ENCODE results near the gene ELP4. TPM values are rescaled to one million over a fixed set of nuclear protein-coding genes. Genes with fewer than 3 reads are reported as not detected.

The ELP4 gene
- total RNA-seq, 1 experiment from 2014 or later: 21.4 TPM

DNA sequence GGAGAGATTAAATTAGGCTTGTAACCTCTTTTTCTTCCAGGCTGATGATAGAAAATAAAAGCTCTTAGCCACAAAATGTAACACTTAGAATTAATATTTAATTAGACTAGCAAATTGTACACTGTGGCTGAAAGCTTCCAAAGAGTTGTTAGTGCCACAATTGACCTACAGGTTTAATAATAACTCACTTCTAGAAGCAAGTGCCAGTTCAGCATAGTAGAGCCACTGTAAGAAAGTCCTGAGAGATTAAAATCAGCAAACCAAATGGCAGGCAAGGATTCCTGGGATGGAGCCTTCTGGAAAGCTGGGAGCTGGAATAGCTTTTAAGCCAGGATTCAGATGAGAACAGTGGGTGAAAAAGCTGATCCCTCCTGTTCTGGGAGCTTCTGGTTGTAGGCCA lies 131.0 kb downstream of the ELP4 start:
- POLR2A ChIA-PET: no interaction called here
- intact Hi-C loops (cut with micrococcal nuclease): loop anchor here (1.0 to 10.0 kb wide), 5 partner anchors 231 to 654 kb away; no protein-coding TSS in a partner anchor

More for the DNA sequence above, 131.0 kb downstream of the ELP4 start:
- ChIA-PET CTCF (interaction anchor here (1.2 to 3.4 kb wide), 11 partner anchors 9 to 657 kb away, joined by 4 to 24 read pairs (median 11); no protein-coding TSS in a partner anchor), RAD21 (ENCODE audit: low non-redundant PET in 1 of 2, low total read pairs in 2 of 2, uncharacterized antibody in 2 of 2, unreplicated experiment in 2 of 2) (interaction anchor here in 1 of 2 experiments (1.9 kb wide), 1 partner anchor 230 kb away, joined by 7 read pairs; no protein-coding TSS in a partner anchor)
- no peaks in the 10 kb centered on the region for H4K20me1 ChIP-seq (ENCODE audit: insufficient read depth)
- DNase-seq (ENCODE audit: low read depth, low spot score) (no peak), ATAC-seq (no peak)
- no peaks in the 10 kb centered on the region for H3K27me3 ChIP-seq (ENCODE audit: insufficient read depth, low read length)
- H3K27ac ChIP-seq (ENCODE audit: low read depth, low read length): no peak overlapping the region
- H3K9ac ChIP-seq (ENCODE audit: low read length): no peak overlapping the region
- H3K36me3 ChIP-seq (ENCODE audit: control insufficient read depth in 1 of 2, insufficient read depth in 2 of 2, low read length in 2 of 2): no peaks in the 10 kb centered on the region
- no peak overlapping the region for H2AFZ ChIP-seq (ENCODE audit: low read depth, low read length, poor library complexity, severe bottlenecking)
- H3K4me3 ChIP-seq (replicated peaks in 1 of 2; ENCODE audit: low read depth in 1 of 2, low read length in 2 of 2): no peak overlapping the region
- peaks cover 1 to 4% of the 10 kb centered on the region in 2 experiments for H3K4me1 ChIP-seq (ENCODE audit: control insufficient read depth in 1 of 2, insufficient read depth in 2 of 2, low read length in 2 of 2)
- no peak for TF ChIP-seq EZH2phosphoT487 (IDR thresholded peaks at IDR 0.05; ENCODE audit: borderline replicate concordance)
- TF ChIP-seq, protein P1, sequence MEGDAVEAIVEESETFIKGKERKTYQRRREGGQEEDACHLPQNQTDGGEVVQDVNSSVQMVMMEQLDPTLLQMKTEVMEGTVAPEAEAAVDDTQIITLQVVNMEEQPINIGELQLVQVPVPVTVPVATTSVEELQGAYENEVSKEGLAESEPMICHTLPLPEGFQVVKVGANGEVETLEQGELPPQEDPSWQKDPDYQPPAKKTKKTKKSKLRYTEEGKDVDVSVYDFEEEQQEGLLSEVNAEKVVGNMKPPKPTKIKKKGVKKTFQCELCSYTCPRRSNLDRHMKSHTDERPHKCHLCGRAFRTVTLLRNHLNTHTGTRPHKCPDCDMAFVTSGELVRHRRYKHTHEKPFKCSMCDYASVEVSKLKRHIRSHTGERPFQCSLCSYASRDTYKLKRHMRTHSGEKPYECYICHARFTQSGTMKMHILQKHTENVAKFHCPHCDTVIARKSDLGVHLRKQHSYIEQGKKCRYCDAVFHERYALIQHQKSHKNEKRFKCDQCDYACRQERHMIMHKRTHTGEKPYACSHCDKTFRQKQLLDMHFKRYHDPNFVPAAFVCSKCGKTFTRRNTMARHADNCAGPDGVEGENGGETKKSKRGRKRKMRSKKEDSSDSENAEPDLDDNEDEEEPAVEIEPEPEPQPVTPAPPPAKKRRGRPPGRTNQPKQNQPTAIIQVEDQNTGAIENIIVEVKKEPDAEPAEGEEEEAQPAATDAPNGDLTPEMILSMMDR (IDR thresholded peaks at IDR 0.05 in 2 of 3, conservative IDR thresholded peaks at IDR 0.05 in 1 of 3; ENCODE audit: borderline replicate concordance in 1 of 3, insufficient read depth in 1 of 3, low read depth in 2 of 3, low read length in 2 of 3): no peak
- TF ChIP-seq EZH2 (IDR thresholded peaks at IDR 0.05): no peak
- no peak for TF ChIP-seq TCF7L2 (IDR thresholded peaks at IDR 0.05; ENCODE audit: borderline replicate concordance, extremely low read depth, insufficient read depth, insufficient read length)
- no peak for TF ChIP-seq SP1 (IDR thresholded peaks at IDR 0.05; ENCODE audit: low read depth)
- TF ChIP-seq ELF1 (IDR thresholded peaks at IDR 0.05; ENCODE audit: borderline replicate concordance, low read depth): no peak
- no peak for TF ChIP-seq YY1 (IDR thresholded peaks at IDR 0.05; ENCODE audit: extremely low read depth, insufficient replicate concordance, low read depth, low read length)
- TF ChIP-seq, protein P2, sequence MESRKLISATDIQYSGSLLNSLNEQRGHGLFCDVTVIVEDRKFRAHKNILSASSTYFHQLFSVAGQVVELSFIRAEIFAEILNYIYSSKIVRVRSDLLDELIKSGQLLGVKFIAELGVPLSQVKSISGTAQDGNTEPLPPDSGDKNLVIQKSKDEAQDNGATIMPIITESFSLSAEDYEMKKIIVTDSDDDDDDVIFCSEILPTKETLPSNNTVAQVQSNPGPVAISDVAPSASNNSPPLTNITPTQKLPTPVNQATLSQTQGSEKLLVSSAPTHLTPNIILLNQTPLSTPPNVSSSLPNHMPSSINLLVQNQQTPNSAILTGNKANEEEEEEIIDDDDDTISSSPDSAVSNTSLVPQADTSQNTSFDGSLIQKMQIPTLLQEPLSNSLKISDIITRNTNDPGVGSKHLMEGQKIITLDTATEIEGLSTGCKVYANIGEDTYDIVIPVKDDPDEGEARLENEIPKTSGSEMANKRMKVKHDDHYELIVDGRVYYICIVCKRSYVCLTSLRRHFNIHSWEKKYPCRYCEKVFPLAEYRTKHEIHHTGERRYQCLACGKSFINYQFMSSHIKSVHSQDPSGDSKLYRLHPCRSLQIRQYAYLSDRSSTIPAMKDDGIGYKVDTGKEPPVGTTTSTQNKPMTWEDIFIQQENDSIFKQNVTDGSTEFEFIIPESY (IDR thresholded peaks at IDR 0.05; ENCODE audit: extremely low read depth, insufficient replicate concordance, low read length): no peak
- no peak for TF ChIP-seq ZFX (IDR thresholded peaks at IDR 0.05)
- TF ChIP-seq RAD21 (IDR thresholded peaks at IDR 0.05; ENCODE audit: low read depth): no peak
- TF ChIP-seq, protein P3, sequence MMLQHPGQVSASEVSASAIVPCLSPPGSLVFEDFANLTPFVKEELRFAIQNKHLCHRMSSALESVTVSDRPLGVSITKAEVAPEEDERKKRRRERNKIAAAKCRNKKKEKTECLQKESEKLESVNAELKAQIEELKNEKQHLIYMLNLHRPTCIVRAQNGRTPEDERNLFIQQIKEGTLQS (IDR thresholded peaks at IDR 0.05): no peak
- no peak for TF ChIP-seq JUND (IDR thresholded peaks at IDR 0.05)
- no peak for TF ChIP-seq CEBPB (IDR thresholded peaks at IDR 0.05; ENCODE audit: low read depth)
- no peak for TF ChIP-seq FOSL1 (IDR thresholded peaks at IDR 0.05; ENCODE audit: low read depth)
- TF ChIP-seq EGR1 (IDR thresholded peaks at IDR 0.05; ENCODE audit: low read depth): no peak
- no peak for TF ChIP-seq CBX3 (IDR thresholded peaks at IDR 0.05; ENCODE audit: low read depth)
- no peak for TF ChIP-seq SRF (IDR thresholded peaks at IDR 0.05; ENCODE audit: low read depth)
- TF ChIP-seq, protein P4, sequence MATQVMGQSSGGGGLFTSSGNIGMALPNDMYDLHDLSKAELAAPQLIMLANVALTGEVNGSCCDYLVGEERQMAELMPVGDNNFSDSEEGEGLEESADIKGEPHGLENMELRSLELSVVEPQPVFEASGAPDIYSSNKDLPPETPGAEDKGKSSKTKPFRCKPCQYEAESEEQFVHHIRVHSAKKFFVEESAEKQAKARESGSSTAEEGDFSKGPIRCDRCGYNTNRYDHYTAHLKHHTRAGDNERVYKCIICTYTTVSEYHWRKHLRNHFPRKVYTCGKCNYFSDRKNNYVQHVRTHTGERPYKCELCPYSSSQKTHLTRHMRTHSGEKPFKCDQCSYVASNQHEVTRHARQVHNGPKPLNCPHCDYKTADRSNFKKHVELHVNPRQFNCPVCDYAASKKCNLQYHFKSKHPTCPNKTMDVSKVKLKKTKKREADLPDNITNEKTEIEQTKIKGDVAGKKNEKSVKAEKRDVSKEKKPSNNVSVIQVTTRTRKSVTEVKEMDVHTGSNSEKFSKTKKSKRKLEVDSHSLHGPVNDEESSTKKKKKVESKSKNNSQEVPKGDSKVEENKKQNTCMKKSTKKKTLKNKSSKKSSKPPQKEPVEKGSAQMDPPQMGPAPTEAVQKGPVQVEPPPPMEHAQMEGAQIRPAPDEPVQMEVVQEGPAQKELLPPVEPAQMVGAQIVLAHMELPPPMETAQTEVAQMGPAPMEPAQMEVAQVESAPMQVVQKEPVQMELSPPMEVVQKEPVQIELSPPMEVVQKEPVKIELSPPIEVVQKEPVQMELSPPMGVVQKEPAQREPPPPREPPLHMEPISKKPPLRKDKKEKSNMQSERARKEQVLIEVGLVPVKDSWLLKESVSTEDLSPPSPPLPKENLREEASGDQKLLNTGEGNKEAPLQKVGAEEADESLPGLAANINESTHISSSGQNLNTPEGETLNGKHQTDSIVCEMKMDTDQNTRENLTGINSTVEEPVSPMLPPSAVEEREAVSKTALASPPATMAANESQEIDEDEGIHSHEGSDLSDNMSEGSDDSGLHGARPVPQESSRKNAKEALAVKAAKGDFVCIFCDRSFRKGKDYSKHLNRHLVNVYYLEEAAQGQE (IDR thresholded peaks at IDR 0.05; ENCODE audit: low read depth): no peak
- no peak for TF ChIP-seq SIN3A (IDR thresholded peaks at IDR 0.05; ENCODE audit: low read depth)
- H3K4me2 ChIP-seq (ENCODE audit: low read length): no peak overlapping the region
- H3K79me2 ChIP-seq (ENCODE audit: insufficient read depth, low read length): no peaks in the 10 kb centered on the region
- H3K9me3 ChIP-seq (ENCODE audit: control insufficient read depth in 1 of 2, insufficient read depth in 1 of 2, low read depth in 1 of 2, low read length in 2 of 2): no peaks in the 10 kb centered on the region
- H3K9me2 ChIP-seq (ENCODE audit: insufficient read depth): no peaks in the 10 kb centered on the region
- no TSS peak for BruUV-seq (replicated peaks)

All from HCT116 (cell line).